OCI-LY1 (cell line): ENCODE data around the gene PRKCE.

ENCODE experiments used
- H2AFZ ChIP-seq: fragments of 200-600 bp; sonication (generic), shearing (Covaris generic); 2 replicates; pipeline ENCODE4 v1.6.0; 2014; ENCODE audit warnings: antibody characterized with exemption, mild to moderate bottlenecking, low read length
- H3F3A ChIP-seq: fragments of 200-600 bp; sonication (generic), shearing (Covaris generic); 2 replicates; pipeline ENCODE4 v1.6.0; 2014; ENCODE audit warnings: mild to moderate bottlenecking, antibody characterized with exemption, low read length, moderate library complexity; ENCODE audit not compliant: insufficient read depth
- H3K27ac ChIP-seq: fragments of 200-600 bp; sonication (generic); 2 replicates; pipeline ENCODE4 v1.5.1; 2014; ENCODE audit warnings: low read length, mixed run types, mild to moderate bottlenecking, low read depth; ENCODE audit not compliant: poor library complexity, severe bottlenecking
- H3K27me3 ChIP-seq: fragments of 200-600 bp; sonication (generic); 2 replicates; pipeline ENCODE4 v1.6.0; 2014; ENCODE audit warnings: antibody characterized with exemption, mild to moderate bottlenecking, low read length, moderate library complexity; ENCODE audit not compliant: insufficient read depth
- H3K36me3 ChIP-seq: fragments of 200-600 bp; sonication (generic); 2 replicates; pipeline ENCODE4 v1.6.1; 2014; ENCODE audit warnings: mild to moderate bottlenecking, antibody characterized with exemption, low read length, moderate library complexity, mixed read lengths; ENCODE audit not compliant: insufficient read depth
- H3K4me1 ChIP-seq: fragments of 200-600 bp; sonication (generic); 2 replicates; pipeline ENCODE4 v1.5.1; 2014; ENCODE audit warnings: mild to moderate bottlenecking, low read length, moderate library complexity; ENCODE audit not compliant: insufficient read depth, severe bottlenecking
- H3K4me2 ChIP-seq: fragments of 200-600 bp; sonication (generic), shearing (Covaris generic); 2 replicates; pipeline ENCODE4 v1.6.1; 2014; ENCODE audit warnings: low read length
- H3K4me3 ChIP-seq: fragments of 200-600 bp; sonication (generic); 2 replicates; pipeline ENCODE4 v1.5.1; 2014; ENCODE audit warnings: low read length, low read depth, mild to moderate bottlenecking, mixed read lengths; ENCODE audit not compliant: poor library complexity, severe bottlenecking
- H3K79me2 ChIP-seq: fragments of 200-600 bp; shearing (Covaris generic); 2 replicates; pipeline ENCODE4 v1.6.1; 2016; ENCODE audit warnings: mixed run types, low read length, mixed read lengths; ENCODE audit not compliant: insufficient read depth
- H3K9ac ChIP-seq: fragments of 200-600 bp; sonication (generic), shearing (Covaris generic); 2 replicates; pipeline ENCODE4 v1.6.1; 2014; ENCODE audit warnings: mild to moderate bottlenecking, low read length, mixed read lengths
- H3K9me2 ChIP-seq: fragments of 200-600 bp; sonication (generic), shearing (Covaris generic); 2 replicates; pipeline ENCODE4 v1.6.1; 2014; ENCODE audit warnings: low read depth, mild to moderate bottlenecking, low read length, mixed read lengths
- H3K9me3 ChIP-seq: fragments of 200-600 bp; shearing (Covaris generic); 2 replicates; pipeline ENCODE4 v1.6.1; 2014; ENCODE audit warnings: low read length, mixed read lengths
- H4K20me1 ChIP-seq: fragments of 200-600 bp; sonication (generic), shearing (Covaris generic); 2 replicates; pipeline ENCODE4 v1.6.0; 2016; ENCODE audit warnings: mild to moderate bottlenecking, low read length; ENCODE audit not compliant: insufficient read depth
- EZH2 ChIP-seq: fragments of 200-600 bp; sonication (generic), shearing (Covaris generic); IDR thresholded peaks from 2 replicates; pipeline ENCODE4 v1.8.0; 2017; ENCODE audit warnings: borderline replicate concordance, mixed run types, mild to moderate bottlenecking, antibody characterized with exemption, low read length, moderate library complexity, mixed read lengths
- TF ChIP-seq, protein P1 (sequence below): fragments of 200-600 bp; sonication (generic), shearing (Covaris generic); IDR thresholded peaks from 2 replicates; pipeline ENCODE4 v1.5.1; 2017; ENCODE audit warnings: mild to moderate bottlenecking, antibody characterized with exemption, low read length, moderate library complexity, mixed read lengths

PRKCE gene

DNA sequence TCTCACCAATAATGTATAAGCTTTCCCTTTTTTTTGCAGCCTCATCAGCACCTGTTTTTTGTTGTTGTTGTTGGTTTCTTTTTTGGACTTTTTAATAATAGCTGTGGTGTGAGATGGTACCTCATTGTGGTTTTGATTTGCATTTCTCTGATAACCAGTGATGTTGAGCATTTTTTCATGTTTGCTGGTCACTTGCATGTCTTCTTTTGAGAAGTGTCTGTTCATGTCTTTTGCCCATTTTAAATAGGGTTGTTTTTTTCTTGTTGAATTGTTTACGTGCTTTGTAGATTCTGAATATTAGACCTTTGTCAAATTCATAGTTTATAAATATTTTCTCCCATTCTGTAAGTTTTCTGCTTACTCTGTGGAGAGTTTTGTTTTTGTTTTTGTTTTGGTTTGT lies 557.3 kb downstream of the PRKCE start:
- Histone ChIP-seq H3K27me3 (no peaks in the 10 kb centered on the region), H3K4me1 (no peaks in the 10 kb centered on the region), H3F3A (no peaks in the 10 kb centered on the region), H4K20me1 (no peaks in the 10 kb centered on the region), H3K79me2 (no peaks in the 10 kb centered on the region), H3K36me3 (no peaks in the 10 kb centered on the region), H3K4me2 (no peak overlapping the region), H3K27ac (no peak overlapping the region), H3K9me3 (0 out of 2 replicates have a peak, but pooled peaks cover 4% of the 10 kb centered on the region), H3K9ac (no peak overlapping the region), H3K4me3 (no peak overlapping the region), H3K9me2 (no peaks in the 10 kb centered on the region), H2AFZ (no peak overlapping the region)
- TF ChIP-seq, protein P1, sequence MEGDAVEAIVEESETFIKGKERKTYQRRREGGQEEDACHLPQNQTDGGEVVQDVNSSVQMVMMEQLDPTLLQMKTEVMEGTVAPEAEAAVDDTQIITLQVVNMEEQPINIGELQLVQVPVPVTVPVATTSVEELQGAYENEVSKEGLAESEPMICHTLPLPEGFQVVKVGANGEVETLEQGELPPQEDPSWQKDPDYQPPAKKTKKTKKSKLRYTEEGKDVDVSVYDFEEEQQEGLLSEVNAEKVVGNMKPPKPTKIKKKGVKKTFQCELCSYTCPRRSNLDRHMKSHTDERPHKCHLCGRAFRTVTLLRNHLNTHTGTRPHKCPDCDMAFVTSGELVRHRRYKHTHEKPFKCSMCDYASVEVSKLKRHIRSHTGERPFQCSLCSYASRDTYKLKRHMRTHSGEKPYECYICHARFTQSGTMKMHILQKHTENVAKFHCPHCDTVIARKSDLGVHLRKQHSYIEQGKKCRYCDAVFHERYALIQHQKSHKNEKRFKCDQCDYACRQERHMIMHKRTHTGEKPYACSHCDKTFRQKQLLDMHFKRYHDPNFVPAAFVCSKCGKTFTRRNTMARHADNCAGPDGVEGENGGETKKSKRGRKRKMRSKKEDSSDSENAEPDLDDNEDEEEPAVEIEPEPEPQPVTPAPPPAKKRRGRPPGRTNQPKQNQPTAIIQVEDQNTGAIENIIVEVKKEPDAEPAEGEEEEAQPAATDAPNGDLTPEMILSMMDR = no peak
- TF ChIP-seq EZH2 = no peak

DNA sequence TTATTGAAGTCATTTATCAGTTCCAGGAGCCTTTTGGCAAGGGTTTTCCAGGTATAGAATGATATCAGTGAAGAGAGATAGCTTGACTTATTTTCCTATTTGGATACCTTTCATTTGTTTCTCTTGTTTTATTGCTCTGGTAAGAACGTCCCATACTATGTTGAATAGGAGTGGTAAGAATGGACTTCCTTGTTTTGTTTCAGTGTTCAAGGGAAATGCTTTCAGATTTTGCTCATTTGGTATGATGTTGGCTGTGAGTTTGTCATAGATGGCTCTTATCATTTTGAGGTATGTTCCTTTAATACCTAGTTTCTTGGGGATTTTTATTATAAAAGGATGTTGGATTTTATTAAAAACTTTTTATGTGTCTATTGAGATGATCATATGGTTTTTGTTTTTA lies 558.6 kb downstream of the PRKCE start:
- H2AFZ ChIP-seq = no peak overlapping the region
- no peak overlapping the region for H3K27ac ChIP-seq
- no peaks in the 10 kb centered on the region for H3K9me2 ChIP-seq
- no peaks in the 10 kb centered on the region for H3F3A ChIP-seq
- no peaks in the 10 kb centered on the region for H3K4me1 ChIP-seq
- no peaks in the 10 kb centered on the region for H3K27me3 ChIP-seq
- H3K9me3 ChIP-seq = 0 out of 2 replicates have a peak, but pooled peaks cover 4% of the 10 kb centered on the region
- no peak overlapping the region for H3K4me2 ChIP-seq
- no peaks in the 10 kb centered on the region for H3K36me3 ChIP-seq
- no peak overlapping the region for H3K4me3 ChIP-seq
- TF ChIP-seq, protein P1 = no peak
- TF ChIP-seq EZH2 = no peak
- H3K9ac ChIP-seq = no peak overlapping the region
- no peaks in the 10 kb centered on the region for H3K79me2 ChIP-seq
- H4K20me1 ChIP-seq = no peaks in the 10 kb centered on the region

DNA sequence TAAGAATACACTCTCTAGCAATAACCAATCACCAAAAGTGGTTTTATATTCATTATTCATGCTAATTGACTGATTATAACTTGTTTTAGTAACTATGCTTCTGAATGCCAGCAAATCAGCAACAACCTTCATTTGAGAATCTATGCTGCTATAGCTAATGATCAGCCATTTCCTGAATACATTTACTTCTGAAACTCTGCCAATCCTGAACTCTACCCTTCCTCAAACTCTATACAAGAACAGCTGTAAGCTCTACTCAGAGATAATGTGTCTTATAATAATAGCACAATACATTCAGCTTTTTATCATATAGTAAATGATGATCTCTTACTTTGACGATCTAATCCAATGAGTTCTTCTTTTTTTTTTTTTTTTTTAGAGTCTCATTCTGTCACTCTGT lies 560.0 kb downstream of the PRKCE start:
- no peaks in the 10 kb centered on the region for H3K27me3 ChIP-seq
- H3K36me3 ChIP-seq = no peaks in the 10 kb centered on the region
- H3K9me3 ChIP-seq = 0 out of 2 replicates have a peak, but pooled peaks cover 4% of the 10 kb centered on the region
- no peak overlapping the region for H3K4me2 ChIP-seq
- H2AFZ ChIP-seq = no peak overlapping the region
- no peak for TF ChIP-seq EZH2
- TF ChIP-seq, protein P1 = no peak
- H3K27ac ChIP-seq = no peak overlapping the region
- no peak overlapping the region for H3K9ac ChIP-seq
- H3F3A ChIP-seq = no peaks in the 10 kb centered on the region
- H3K4me1 ChIP-seq = no peaks in the 10 kb centered on the region
- no peaks in the 10 kb centered on the region for H3K79me2 ChIP-seq
- no peak overlapping the region for H3K4me3 ChIP-seq
- H3K9me2 ChIP-seq = no peaks in the 10 kb centered on the region
- H4K20me1 ChIP-seq = no peaks in the 10 kb centered on the region
